SK-N-SH (cell line): ENCODE results near the gene CHCHD6. TPM values are rescaled to one million over a fixed set of nuclear protein-coding genes. Genes with fewer than 3 reads are reported as not detected.

Experiments
- CTCF ChIA-PET: fragments of 300-600, 350-600 bp; formaldehyde crosslinking; extraction: SDS; loops from one replicate; lab custom pipeline; 2021; lab: Yijun Ruan, JAX
- POLR2A ChIA-PET: fragments of 350-600 bp; sonication (Branson Sonifier 250); formaldehyde crosslinking; extraction: SDS; loops from one replicate; lab custom pipeline; 2020; ENCODE audit warnings: antibody characterized with exemption, inconsistent platforms; lab: Yijun Ruan, JAX
- DNase-seq: peaks from one replicate; pipeline ENCODE4 v3.0.0; 2012
- H2AFZ ChIP-seq: fragments of 200-600 bp; sonication (generic); 2 replicates; pipeline ENCODE4 v1.8.1; 2016; ENCODE audit warnings: antibody characterized with exemption, mild to moderate bottlenecking, low read depth
- H3F3A ChIP-seq: fragments of 200-600 bp; sonication (generic); replicated peaks from 2 replicates; pipeline ENCODE3; 2016; ENCODE audit warnings: antibody characterized with exemption, mild to moderate bottlenecking; ENCODE audit not compliant: insufficient read depth
- H3K27ac ChIP-seq, 2 experiments: fragments of 200-500 bp in 1 of 2; fragments of 200-600 bp in 1 of 2; sonication (Bioruptor generic) in 1 of 2; sonication (generic), shearing (Covaris generic) in 1 of 2; 2 replicates each; pipeline versions ENCODE4 v1.5.1 to v1.6.1; 2014 to 2016; ENCODE audit warnings: low read depth in 2 of 2, inconsistent platforms in 1 of 2, low read length in 1 of 2, mild to moderate bottlenecking in 1 of 2, mixed read lengths in 1 of 2
- H3K27me3 ChIP-seq: fragments of 200-600 bp; sonication (generic), shearing (Covaris generic); 2 replicates; pipeline ENCODE4 v1.6.1; 2016; ENCODE audit warnings: mixed run types; ENCODE audit not compliant: insufficient read depth
- H3K36me3 ChIP-seq, 2 experiments: fragments of 200-500 bp in 1 of 2; fragments of 200-600 bp in 1 of 2; sonication (Bioruptor generic) in 1 of 2; sonication (generic) in 1 of 2; replicated peaks in 1 of 2; 2 replicates each; pipeline versions ENCODE3 to v1.5.1; 2014 to 2016; ENCODE audit warnings: low read length in 1 of 2, mild to moderate bottlenecking in 1 of 2; ENCODE audit not compliant: insufficient read depth in 2 of 2, control insufficient read depth in 1 of 2
- H3K4me1 ChIP-seq, 2 experiments: fragments of 200-500 bp in 1 of 2; fragments of 200-600 bp in 1 of 2; sonication (Bioruptor generic) in 1 of 2; sonication (generic), shearing (Covaris generic) in 1 of 2; 2 replicates each; pipeline versions ENCODE4 v1.5.1 to v1.6.1; 2014 to 2016; ENCODE audit warnings: low read depth in 1 of 2, low read length in 1 of 2, mixed run types in 1 of 2; ENCODE audit not compliant: insufficient read depth in 2 of 2, control insufficient read depth in 1 of 2
- H3K4me2 ChIP-seq: fragments of 200-600 bp; sonication (generic), shearing (Covaris generic); 2 replicates; pipeline ENCODE4 v1.6.1; 2017; ENCODE audit warnings: mixed run types
- H3K4me3 ChIP-seq, 2 experiments: fragments of 200-500 bp in 1 of 2; fragments of 200-600 bp in 1 of 2; sonication (Bioruptor generic) in 1 of 2; sonication (generic), shearing (Covaris generic) in 1 of 2; 2 replicates each; pipeline versions ENCODE4 v1.5.1 to v1.8.1; 2014 to 2016; ENCODE audit warnings: low read depth in 2 of 2, inconsistent platforms in 1 of 2, low read length in 1 of 2, mild to moderate bottlenecking in 1 of 2, mixed read lengths in 1 of 2, moderate library complexity in 1 of 2
- H3K79me2 ChIP-seq: fragments of 200-600 bp; sonication (generic); 2 replicates; pipeline ENCODE4 v1.8.1; 2017; ENCODE audit warnings: mild to moderate bottlenecking; ENCODE audit not compliant: insufficient read depth
- H3K9ac ChIP-seq: fragments of 200-600 bp; sonication (generic); 2 replicates; pipeline ENCODE4 v1.6.1; 2017; ENCODE audit warnings: mixed run types
- H3K9me2 ChIP-seq: fragments of 200-600 bp; sonication (generic); 2 replicates; pipeline ENCODE4 v1.6.1; 2017; ENCODE audit warnings: mixed run types
- H3K9me3 ChIP-seq: fragments of 200-600 bp; sonication (generic); 2 replicates; pipeline ENCODE4 v1.6.1; 2017; ENCODE audit warnings: mixed run types, mild to moderate bottlenecking, moderate library complexity
- H4K20me1 ChIP-seq: fragments of 200-600 bp; sonication (generic); 2 replicates; pipeline ENCODE4 v1.6.1; 2017; ENCODE audit warnings: mild to moderate bottlenecking, mixed run types; ENCODE audit not compliant: insufficient read depth
- EZH2phosphoT487 ChIP-seq: fragments of 200-600 bp; sonication (generic); IDR thresholded peaks from 2 replicates; pipeline ENCODE4 v1.6.1; 2017; ENCODE audit warnings: low read depth, mixed run types, mild to moderate bottlenecking, antibody characterized with exemption, moderate library complexity, borderline replicate concordance
- GABPA ChIP-seq: IDR thresholded peaks from 2 replicates; pipeline ENCODE4 v1.4.0; 2012; ENCODE audit warnings: low read depth, mild to moderate bottlenecking
- MAX ChIP-seq: IDR thresholded peaks from 2 replicates; pipeline ENCODE4 v1.4.0; 2012; ENCODE audit warnings: low read depth
- MXI1 ChIP-seq: IDR thresholded peaks from 2 replicates; pipeline ENCODE4 v1.6.1; 2012; ENCODE audit warnings: mild to moderate bottlenecking, low read depth, low read length, improper control_type of control experiment
- TCF12 ChIP-seq: IDR thresholded peaks from 2 replicates; pipeline ENCODE4 v1.4.0; 2012
- WGBS: methylation state at CpG from one replicate; pipeline ENCODE4 v1.1.6; 2017; ENCODE audit warnings: low lambda C conversion rate; 5-methylcytosine and 5-hydroxymethylcytosine counted together
- polyA plus RNA-seq, 3 experiments: library from polyadenylated mRNA; depleted of rRNA; stranded (reverse); fragments of >200 nt; gene quantifications; 2 replicates each; pipeline ENCODE4 v1.2.3, GENCODE V29; 2012
- TF ChIP-seq, protein P1 (sequence below): fragments of 150-350 bp; IDR thresholded peaks from 2 replicates; pipeline ENCODE4 v1.6.1; 2016; ENCODE audit warnings: mild to moderate bottlenecking, low read depth, low read length
- TF ChIP-seq, protein P2 (sequence below): IDR thresholded peaks from 2 replicates; pipeline ENCODE4; 2012
- TF ChIP-seq, protein P3 (sequence below): fragments of 200-600 bp; sonication (generic); IDR thresholded peaks from 2 replicates; pipeline ENCODE4 v1.6.1; 2017; ENCODE audit warnings: antibody characterized with exemption, mild to moderate bottlenecking, moderate library complexity

Gene CHCHD6
- polyA plus RNA-seq, 1 of the 3 experiments (the other 2 are of a cell fraction) = 42.5 TPM

- TF ChIP-seq TCF12 (no peak), EZH2phosphoT487 (no peak), MXI1 (0 out of 2 replicates have a peak, but pooled peaks have one; percentile 29), GABPA (no peak), MAX (no peak)
- TF ChIP-seq, protein P1, sequence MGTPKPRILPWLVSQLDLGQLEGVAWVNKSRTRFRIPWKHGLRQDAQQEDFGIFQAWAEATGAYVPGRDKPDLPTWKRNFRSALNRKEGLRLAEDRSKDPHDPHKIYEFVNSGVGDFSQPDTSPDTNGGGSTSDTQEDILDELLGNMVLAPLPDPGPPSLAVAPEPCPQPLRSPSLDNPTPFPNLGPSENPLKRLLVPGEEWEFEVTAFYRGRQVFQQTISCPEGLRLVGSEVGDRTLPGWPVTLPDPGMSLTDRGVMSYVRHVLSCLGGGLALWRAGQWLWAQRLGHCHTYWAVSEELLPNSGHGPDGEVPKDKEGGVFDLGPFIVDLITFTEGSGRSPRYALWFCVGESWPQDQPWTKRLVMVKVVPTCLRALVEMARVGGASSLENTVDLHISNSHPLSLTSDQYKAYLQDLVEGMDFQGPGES = no peak
- TF ChIP-seq, protein P2, sequence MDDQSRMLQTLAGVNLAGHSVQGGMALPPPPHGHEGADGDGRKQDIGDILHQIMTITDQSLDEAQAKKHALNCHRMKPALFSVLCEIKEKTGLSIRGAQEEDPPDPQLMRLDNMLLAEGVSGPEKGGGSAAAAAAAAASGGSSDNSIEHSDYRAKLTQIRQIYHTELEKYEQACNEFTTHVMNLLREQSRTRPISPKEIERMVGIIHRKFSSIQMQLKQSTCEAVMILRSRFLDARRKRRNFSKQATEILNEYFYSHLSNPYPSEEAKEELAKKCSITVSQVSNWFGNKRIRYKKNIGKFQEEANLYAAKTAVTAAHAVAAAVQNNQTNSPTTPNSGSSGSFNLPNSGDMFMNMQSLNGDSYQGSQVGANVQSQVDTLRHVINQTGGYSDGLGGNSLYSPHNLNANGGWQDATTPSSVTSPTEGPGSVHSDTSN = no peak; the same call in 1 of the 2 replicates
- TF ChIP-seq, all 33 proteins: peak for 6
These were observed 233.9 kb downstream of the CHCHD6 start (continued) for GRCh38 chr3:126937973-126938372.

- Histone ChIP-seq H3K4me3 (no peak overlapping the region), H3K27me3 (no peaks in the 10 kb centered on the region), H3K27ac (peak overlapping the region; percentile 27 to 88; a peak in 3 of 4 replicates), H3K9me3 (no peaks in the 10 kb centered on the region), H3K4me1 (peaks cover 34 to 44% of the 10 kb centered on the region in 2 experiments), H3K9ac (no peak overlapping the region), H3K4me2 (peak overlapping the region; percentile 12), H3K79me2 (no peaks in the 10 kb centered on the region), H4K20me1 (no peaks in the 10 kb centered on the region), H3K36me3 (peaks cover 0 to 3% of the 10 kb centered on the region in 2 experiments), H3K9me2 (no peaks in the 10 kb centered on the region), H3F3A (peaks cover 5% of the 10 kb centered on the region), H2AFZ (no peak overlapping the region)
- ChIA-PET CTCF (interaction anchor here (0.7 to 4.6 kb wide), 16 partner anchors 10 to 517 kb away, joined by 3 to 20 read pairs (median 4); partner anchors contain the start of genes CHCHD6 and PLXNA1), POLR2A (no interaction called here)
- 75% methylated on average over 7 of the region's 8 CpGs for WGBS
- TF ChIP-seq, protein P3, sequence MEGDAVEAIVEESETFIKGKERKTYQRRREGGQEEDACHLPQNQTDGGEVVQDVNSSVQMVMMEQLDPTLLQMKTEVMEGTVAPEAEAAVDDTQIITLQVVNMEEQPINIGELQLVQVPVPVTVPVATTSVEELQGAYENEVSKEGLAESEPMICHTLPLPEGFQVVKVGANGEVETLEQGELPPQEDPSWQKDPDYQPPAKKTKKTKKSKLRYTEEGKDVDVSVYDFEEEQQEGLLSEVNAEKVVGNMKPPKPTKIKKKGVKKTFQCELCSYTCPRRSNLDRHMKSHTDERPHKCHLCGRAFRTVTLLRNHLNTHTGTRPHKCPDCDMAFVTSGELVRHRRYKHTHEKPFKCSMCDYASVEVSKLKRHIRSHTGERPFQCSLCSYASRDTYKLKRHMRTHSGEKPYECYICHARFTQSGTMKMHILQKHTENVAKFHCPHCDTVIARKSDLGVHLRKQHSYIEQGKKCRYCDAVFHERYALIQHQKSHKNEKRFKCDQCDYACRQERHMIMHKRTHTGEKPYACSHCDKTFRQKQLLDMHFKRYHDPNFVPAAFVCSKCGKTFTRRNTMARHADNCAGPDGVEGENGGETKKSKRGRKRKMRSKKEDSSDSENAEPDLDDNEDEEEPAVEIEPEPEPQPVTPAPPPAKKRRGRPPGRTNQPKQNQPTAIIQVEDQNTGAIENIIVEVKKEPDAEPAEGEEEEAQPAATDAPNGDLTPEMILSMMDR = no peak
- DNase-seq = no peak
These were observed 234.7 kb downstream of the CHCHD6 start for GRCh38 chr3:126938520-126939337.
